Mesenchymal stem cell (in vitro differentiated cells and primary cell): Measurements from ENCODE around the gene AUTS2.

Experiments
- DNase-seq: peaks from one replicate; pipeline ENCODE4 v3.0.0-alpha.2; 2013
- H2AFZ ChIP-seq: one replicate; pipeline ENCODE4 v1.6.1; 2013; ENCODE audit warnings: low read depth, mild to moderate bottlenecking, control low read depth, inconsistent platforms, low read length, moderate library complexity
- H2AK5ac ChIP-seq: 2 replicates; pipeline ENCODE4 v1.6.1; 2013; ENCODE audit warnings: low read length, moderate library complexity, mild to moderate bottlenecking, inconsistent platforms; ENCODE audit not compliant: severe bottlenecking
- H2BK120ac ChIP-seq: one replicate; pipeline ENCODE4 v1.6.1; 2013; ENCODE audit warnings: low read depth, mild to moderate bottlenecking, inconsistent platforms, low read length, moderate library complexity
- H2BK12ac ChIP-seq, 2 experiments: one replicate each; pipeline ENCODE4 v1.6.1; 2013; ENCODE audit warnings: inconsistent platforms in 2 of 2, low read length in 2 of 2, mild to moderate bottlenecking in 2 of 2, moderate library complexity in 2 of 2, control low read depth in 1 of 2
- H2BK15ac ChIP-seq: one replicate; pipeline ENCODE4 v1.6.1; 2013; ENCODE audit warnings: mild to moderate bottlenecking, low read depth, inconsistent platforms; ENCODE audit not compliant: poor library complexity, severe bottlenecking
- H2BK5ac ChIP-seq: 2 replicates; pipeline ENCODE4 v1.6.1; 2013; ENCODE audit warnings: low read depth, mild to moderate bottlenecking, low read length, control low read depth, inconsistent platforms; ENCODE audit not compliant: poor library complexity, severe bottlenecking
- H3K14ac ChIP-seq, 2 experiments: one replicate each; pipeline ENCODE4 v1.6.1; 2013; ENCODE audit warnings: inconsistent platforms in 2 of 2, low read length in 2 of 2, control low read depth in 1 of 2, mild to moderate bottlenecking in 1 of 2, moderate library complexity in 1 of 2
- H3K18ac ChIP-seq, 2 experiments: one replicate each; pipeline ENCODE4 v1.6.1; 2013; ENCODE audit warnings: inconsistent platforms in 2 of 2, low read length in 2 of 2, control low read depth in 1 of 2, low read depth in 1 of 2, mild to moderate bottlenecking in 1 of 2
- H3K23ac ChIP-seq, 2 experiments: one replicate each; pipeline ENCODE4 v1.6.1; 2013; ENCODE audit warnings: inconsistent platforms in 2 of 2, low read length in 2 of 2, mild to moderate bottlenecking in 2 of 2, moderate library complexity in 2 of 2, control low read depth in 1 of 2
- H3K27ac ChIP-seq: 2 replicates; pipeline ENCODE4 v1.5.1; 2013; ENCODE audit warnings: mild to moderate bottlenecking, moderate library complexity, low read length, control low read depth, inconsistent platforms; ENCODE audit not compliant: poor library complexity, severe bottlenecking
- H3K27me3 ChIP-seq, 2 experiments: 2 replicates each; pipeline versions ENCODE4 v1.6.1 to v1.7.0; 2013; ENCODE audit warnings: low read length in 2 of 2, mild to moderate bottlenecking in 2 of 2, moderate library complexity in 2 of 2, control low read depth in 1 of 2, inconsistent platforms in 1 of 2; ENCODE audit not compliant: control insufficient read depth in 1 of 2, insufficient read depth in 1 of 2
- H3K36me3 ChIP-seq, 2 experiments: 2 replicates each; pipeline versions ENCODE4 v1.6.1 to v1.7.0; 2013; ENCODE audit warnings: low read length in 2 of 2, control low read depth in 1 of 2, inconsistent platforms in 1 of 2, low read depth in 1 of 2, mild to moderate bottlenecking in 1 of 2; ENCODE audit not compliant: insufficient read depth in 2 of 2, control insufficient read depth in 1 of 2
- H3K4ac ChIP-seq, 2 experiments: one replicate each; pipeline ENCODE4 v1.6.1; 2013; ENCODE audit warnings: inconsistent platforms in 2 of 2, low read length in 2 of 2, mild to moderate bottlenecking in 2 of 2, moderate library complexity in 2 of 2, control low read depth in 1 of 2, low read depth in 1 of 2
- H3K4me1 ChIP-seq: 2 replicates; pipeline ENCODE4 v1.6.1; 2013; ENCODE audit warnings: low read depth, low read length, control low read depth; ENCODE audit not compliant: control insufficient read depth, insufficient read depth
- H3K4me2 ChIP-seq: 2 replicates; pipeline ENCODE4 v1.6.1; 2013; ENCODE audit warnings: low read length, mild to moderate bottlenecking, inconsistent platforms; ENCODE audit not compliant: poor library complexity, severe bottlenecking
- H3K4me3 ChIP-seq, 2 experiments: 2 replicates each; pipeline versions ENCODE4 v1.5.1 to v1.7.0; 2013; ENCODE audit warnings: low read length in 2 of 2, mild to moderate bottlenecking in 2 of 2, control low read depth in 1 of 2, low read depth in 1 of 2; ENCODE audit not compliant: insufficient read depth in 1 of 2
- H3K79me1 ChIP-seq: replicated peaks from 2 replicates; pipeline ENCODE4 v1.6.1; 2013; ENCODE audit warnings: mild to moderate bottlenecking, control low read depth, low read length, inconsistent platforms; ENCODE audit not compliant: poor library complexity, severe bottlenecking
- H3K9ac ChIP-seq: 2 replicates; pipeline ENCODE4 v1.7.0; 2013; ENCODE audit warnings: mild to moderate bottlenecking, low read length, moderate library complexity
- H3K9me3 ChIP-seq: 2 replicates; pipeline ENCODE4 v1.7.0; 2013; ENCODE audit warnings: mild to moderate bottlenecking, low read length; ENCODE audit not compliant: control insufficient read depth
- H4K8ac ChIP-seq: one replicate; pipeline ENCODE4 v1.6.1; 2013; ENCODE audit warnings: inconsistent platforms, mild to moderate bottlenecking, low read length, moderate library complexity
- H4K91ac ChIP-seq: one replicate; pipeline ENCODE4 v1.6.1; 2013; ENCODE audit warnings: mild to moderate bottlenecking, low read length, inconsistent platforms
- WGBS: methylation state at CpG from one replicate; pipeline ENCODE4 v1.1.7; 2013; ENCODE audit warnings: mixed read lengths; 5-methylcytosine and 5-hydroxymethylcytosine counted together

Gene AUTS2

DNA sequence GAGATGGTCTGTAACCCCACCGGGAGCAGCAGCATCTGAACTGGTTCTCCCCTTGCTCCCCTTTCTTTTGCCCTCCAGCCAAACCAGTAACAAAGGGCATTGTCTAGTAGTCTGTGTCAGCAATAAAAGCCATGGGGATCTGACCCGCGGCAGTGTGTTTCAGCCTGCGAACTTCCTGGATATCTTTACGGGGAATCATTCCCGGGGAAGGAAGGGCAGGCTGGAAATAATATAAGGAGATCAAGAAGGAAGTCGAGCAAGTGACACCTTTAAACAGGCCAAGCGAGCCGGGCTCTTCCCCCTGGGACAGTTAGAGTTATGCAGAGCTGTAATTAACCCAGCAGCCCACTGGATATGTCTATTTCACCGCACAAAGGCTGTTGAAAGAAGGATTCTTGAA is 872.5 kb downstream of the AUTS2 start:
- no peak overlapping the region for H3K4ac ChIP-seq
- DNase-seq, result no peak
- H2BK12ac ChIP-seq, result no peak overlapping the region
- no peak overlapping the region for H3K4me3 ChIP-seq
- H3K18ac ChIP-seq, result no peak overlapping the region
- no peak overlapping the region for H3K14ac ChIP-seq
- no peak overlapping the region for H3K27ac ChIP-seq
- WGBS, result 65% methylated on average over 10 of the region's 10 CpGs
- no peak overlapping the region for H2BK5ac ChIP-seq
- H4K91ac ChIP-seq, result no peak overlapping the region
- H2BK120ac ChIP-seq, result no peak overlapping the region
- no peaks in the 10 kb centered on the region for H3K27me3 ChIP-seq
- no peak overlapping the region for H3K23ac ChIP-seq
- no peaks in the 10 kb centered on the region for H3K36me3 ChIP-seq
- H2AK5ac ChIP-seq, result no peak overlapping the region
- H3K79me1 ChIP-seq, result no peaks in the 10 kb centered on the region
- no peaks in the 10 kb centered on the region for H3K9me3 ChIP-seq
- H2AFZ ChIP-seq, result no peak overlapping the region
- H3K9ac ChIP-seq, result no peak overlapping the region
- H2BK15ac ChIP-seq, result no peak overlapping the region
- H3K4me1 ChIP-seq, result no peaks in the 10 kb centered on the region
- H4K8ac ChIP-seq, result no peak overlapping the region
- H3K4me2 ChIP-seq, result no peak overlapping the region

GRCh38 chr7:70472601-70473237 is 874.4 kb downstream of the AUTS2 start:
- WGBS, result 80% methylated on average over 4 of the region's 9 CpGs
- Histone ChIP-seq H3K4me3 (no peak overlapping the region), H2BK12ac (no peak overlapping the region), H3K4ac (no peak overlapping the region), H4K8ac (no peak overlapping the region), H3K9me3 (no peaks in the 10 kb centered on the region), H3K36me3 (no peaks in the 10 kb centered on the region), H2BK15ac (no peak overlapping the region), H4K91ac (no peak overlapping the region), H3K14ac (no peak overlapping the region), H3K23ac (no peak overlapping the region), H3K9ac (peak overlapping the region; percentile 25), H3K27ac (no peak overlapping the region), H3K4me2 (no peak overlapping the region), H2AK5ac (no peak overlapping the region), H2AFZ (no peak overlapping the region), H2BK120ac (no peak overlapping the region), H3K79me1 (no peaks in the 10 kb centered on the region), H3K18ac (no peak overlapping the region), H3K27me3 (no peaks in the 10 kb centered on the region), H2BK5ac (no peak overlapping the region), H3K4me1 (peaks cover 2% of the 10 kb centered on the region)
- DNase-seq, result no peak

GRCh38 chr7:70474639-70475234 is 876.5 kb downstream of the AUTS2 start:
- no peak overlapping the region for H4K8ac ChIP-seq
- no peak overlapping the region for H2AFZ ChIP-seq
- no peak overlapping the region for H3K14ac ChIP-seq
- no peak overlapping the region for H3K27ac ChIP-seq
- H3K9ac ChIP-seq, result no peak overlapping the region
- H3K36me3 ChIP-seq, result no peaks in the 10 kb centered on the region
- no peak overlapping the region for H3K18ac ChIP-seq
- H2BK120ac ChIP-seq, result no peak overlapping the region
- no peak overlapping the region for H2BK15ac ChIP-seq
- H3K23ac ChIP-seq, result no peak overlapping the region
- DNase-seq, result no peak
- H2BK5ac ChIP-seq, result no peak overlapping the region
- no peak overlapping the region for H3K4ac ChIP-seq
- no peak overlapping the region for H3K4me2 ChIP-seq
- no peaks in the 10 kb centered on the region for H3K79me1 ChIP-seq
- H3K4me1 ChIP-seq, result peaks cover 2% of the 10 kb centered on the region
- no peak overlapping the region for H4K91ac ChIP-seq
- H2BK12ac ChIP-seq, result no peak overlapping the region
- no peak overlapping the region for H2AK5ac ChIP-seq
- H3K9me3 ChIP-seq, result no peaks in the 10 kb centered on the region
- H3K27me3 ChIP-seq, result no peaks in the 10 kb centered on the region
- WGBS, result 42% methylated on average over 4 of the region's 5 CpGs
- H3K4me3 ChIP-seq, result no peak overlapping the region

DNA sequence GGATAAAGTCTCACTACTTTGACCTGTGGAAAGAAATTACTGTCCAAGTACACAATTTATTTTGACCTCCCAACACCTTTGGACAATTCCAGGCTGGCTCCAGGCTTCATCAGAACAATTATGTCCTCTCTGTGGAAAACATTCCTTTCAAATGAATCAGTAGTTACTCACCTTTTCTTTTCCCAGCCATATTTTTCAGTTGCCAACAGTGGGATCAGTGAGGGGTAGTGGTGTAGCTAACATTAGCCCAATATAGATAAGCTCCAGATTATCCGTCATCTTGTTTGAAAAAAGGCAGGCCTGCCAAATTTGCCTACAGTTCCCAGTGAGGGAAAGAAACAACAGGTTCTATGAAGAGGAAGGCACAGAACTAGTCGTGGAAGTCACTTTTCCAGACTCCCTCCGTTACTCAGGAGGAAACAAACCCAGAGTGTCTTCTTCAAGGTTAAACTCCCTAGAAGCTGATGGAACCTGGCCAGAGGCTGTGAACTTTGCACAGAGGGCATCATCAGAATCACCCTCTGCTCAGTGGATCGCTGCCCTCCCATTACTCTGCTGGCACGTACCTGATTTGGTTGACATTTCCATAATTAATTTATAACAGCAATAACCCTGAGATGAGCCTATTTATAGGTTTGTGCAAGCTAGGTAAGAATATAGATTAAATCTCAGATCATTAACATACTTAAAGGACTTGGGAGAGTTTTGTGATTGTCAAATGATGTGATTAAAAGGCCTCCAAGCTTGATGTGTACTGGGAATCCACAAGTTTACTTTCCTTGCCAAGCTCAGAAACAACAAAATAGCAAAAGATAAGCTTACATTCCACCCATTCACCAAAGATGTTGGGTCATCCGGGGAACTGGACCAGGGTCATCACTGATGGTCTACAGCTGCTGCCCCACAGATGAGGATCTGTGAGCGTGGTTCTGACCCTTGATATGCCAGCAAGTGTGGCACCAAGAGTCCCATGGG is 879.0 kb downstream of the AUTS2 start:
- Histone ChIP-seq H3K4me2 (no peak overlapping the region), H3K27me3 (no peaks in the 10 kb centered on the region), H3K23ac (no peak overlapping the region), H2AK5ac (no peak overlapping the region), H2AFZ (no peak overlapping the region), H3K79me1 (no peaks in the 10 kb centered on the region), H2BK12ac (no peak overlapping the region), H2BK5ac (no peak overlapping the region), H3K9me3 (no peaks in the 10 kb centered on the region), H4K8ac (no peak overlapping the region), H4K91ac (no peak overlapping the region), H3K4me1 (peaks cover 2% of the 10 kb centered on the region), H3K14ac (no peak overlapping the region), H3K27ac (no peak overlapping the region), H3K9ac (no peak overlapping the region), H3K4me3 (no peak overlapping the region), H2BK120ac (no peak overlapping the region), H3K18ac (no peak overlapping the region), H2BK15ac (no peak overlapping the region), H3K4ac (no peak overlapping the region), H3K36me3 (no peaks in the 10 kb centered on the region)
- 62% methylated on average over 6 of the region's 7 CpGs for WGBS
- DNase-seq, result no peak
